Kasumi-1 (cell line): ENCODE measurements around the gene ZAR1L.

Experiments
- DNase-seq, 2 experiments: peaks; one replicate each; lab custom pipeline; 2025; lab: John Stamatoyannopoulos, UW

ZAR1L gene

GRCh38 chr13:32300920-32301319, 14.2 kb downstream of the ZAR1L start:
- DNase-seq = no peak

GRCh38 chr13:32300406-32300805, 14.8 kb downstream of the ZAR1L start:
- no peak for DNase-seq

GRCh38 chr13:32299893-32300292, 15.3 kb downstream of the ZAR1L start:
- DNase-seq = no peak

- DNase-seq = no peak
These were observed 16.5 kb downstream of the ZAR1L start for GRCh38 chr13:32298695-32299094.

GRCh38 chr13:32297206-32297605, 18.0 kb downstream of the ZAR1L start:
- DNase-seq = no peak

GRCh38 chr13:32285633-32285965, 29.6 kb downstream of the ZAR1L start:
- no peak for DNase-seq

- DNase-seq = no peak
These were observed 30.1 kb downstream of the ZAR1L start for GRCh38 chr13:32284927-32285632.

- DNase-seq = no peak
These were observed 33.0 kb downstream of the ZAR1L start for GRCh38 chr13:32282096-32282711.

GRCh38 chr13:32281096-32281495, 34.1 kb downstream of the ZAR1L start:
- DNase-seq = no peak

- no peak for DNase-seq
These were observed 36.7 kb downstream of the ZAR1L start for GRCh38 chr13:32278426-32278825.

GRCh38 chr13:32277839-32278238, 37.3 kb downstream of the ZAR1L start:
- no peak for DNase-seq

- DNase-seq = no peak
These were observed 43.0 kb downstream of the ZAR1L start for GRCh38 chr13:32272021-32272683.

GRCh38 chr13:32267836-32268439, 47.2 kb downstream of the ZAR1L start:
- peak in 1 of 2 experiments; percentile 9 for DNase-seq

- no peak for DNase-seq
These were observed 49.0 kb downstream of the ZAR1L start for GRCh38 chr13:32266130-32266529.

- DNase-seq = no peak
These were observed 49.4 kb downstream of the ZAR1L start for GRCh38 chr13:32265726-32266125.

GRCh38 chr13:32264407-32264806, 50.8 kb downstream of the ZAR1L start:
- DNase-seq = no peak

- DNase-seq = no peak
These were observed 52.5 kb downstream of the ZAR1L start for GRCh38 chr13:32262619-32263018.

GRCh38 chr13:32262165-32262564, 53.0 kb downstream of the ZAR1L start:
- DNase-seq = no peak

GRCh38 chr13:32261567-32261966, 53.6 kb downstream of the ZAR1L start:
- no peak for DNase-seq

- no peak for DNase-seq
These were observed 56.0 kb downstream of the ZAR1L start for GRCh38 chr13:32259116-32259515.

GRCh38 chr13:32257649-32258048, 57.5 kb downstream of the ZAR1L start:
- no peak for DNase-seq

- DNase-seq = no peak
These were observed 58.9 kb downstream of the ZAR1L start for GRCh38 chr13:32256243-32256642.

- no peak for DNase-seq
These were observed 59.4 kb downstream of the ZAR1L start for GRCh38 chr13:32255724-32256109.
